ENCODE data around the gene LRP8. TPM values are rescaled to one million over a fixed set of nuclear protein-coding genes. Genes with fewer than 3 reads are reported as not detected.

The LRP8 gene
- total RNA-seq, 1 donor from 2014 or later: 7.1 TPM

DNA sequence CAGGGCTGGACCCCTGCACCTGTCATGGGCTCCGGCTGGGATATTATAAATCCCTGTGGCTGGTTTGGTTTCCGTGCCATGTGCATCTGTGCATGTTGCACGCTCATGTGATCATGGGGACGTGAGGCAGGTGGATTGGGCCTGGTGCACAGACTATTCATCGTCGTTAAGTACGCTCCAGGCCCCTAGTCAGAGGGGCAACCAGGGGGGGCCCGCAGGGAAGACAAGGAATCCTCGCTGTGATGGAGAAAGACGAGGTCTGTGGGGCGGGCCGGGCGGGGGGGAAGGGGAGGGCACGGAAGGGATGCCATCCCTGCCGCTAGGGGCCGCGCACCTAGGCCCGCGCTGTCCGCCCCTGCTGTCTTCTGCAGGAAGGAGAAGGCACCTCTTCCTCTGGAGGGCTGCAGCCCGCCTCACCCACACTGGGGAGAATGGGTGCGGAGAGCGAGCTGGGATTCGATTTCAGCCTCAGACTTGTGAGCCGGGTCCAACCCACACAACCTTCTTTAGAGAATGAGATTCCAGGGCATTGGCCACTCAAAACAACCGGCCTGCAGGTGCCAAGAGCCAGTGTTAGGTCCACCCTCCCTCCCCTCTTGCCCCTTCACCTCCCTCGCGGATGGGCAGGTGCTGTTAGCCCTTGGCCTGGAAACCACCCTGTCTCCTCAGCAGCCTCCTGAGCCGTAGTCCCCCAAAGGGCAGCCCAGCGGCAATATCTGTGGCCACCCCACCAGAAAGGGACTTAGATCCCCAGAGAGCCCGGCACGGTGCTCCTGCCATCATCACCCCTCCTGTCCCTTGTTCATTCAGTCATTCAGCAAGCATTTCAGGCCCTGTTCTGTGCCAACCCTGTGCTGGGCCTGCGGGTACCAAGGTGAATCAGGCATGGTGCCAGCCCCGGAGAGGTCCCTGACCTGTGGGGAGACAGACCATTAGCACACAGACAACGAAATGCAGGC, 950 bp upstream of the LRP8 start:
- no peak overlapping the region for H3K27ac Mint-ChIP-seq (ENCODE audit: unreplicated experiment)
- H3K36me3 Mint-ChIP-seq (ENCODE audit: low read depth): peaks cover 2% of the 10 kb centered on the region
- no peaks in the 10 kb centered on the region for H3K27me3 Mint-ChIP-seq (ENCODE audit: low read depth)
- DNase-seq (ENCODE audit: low spot score): peak; percentile 84
- H3K4me3 Mint-ChIP-seq (ENCODE audit: unreplicated experiment): peak overlapping the region; percentile 83
- TF ChIP-seq, protein P1, sequence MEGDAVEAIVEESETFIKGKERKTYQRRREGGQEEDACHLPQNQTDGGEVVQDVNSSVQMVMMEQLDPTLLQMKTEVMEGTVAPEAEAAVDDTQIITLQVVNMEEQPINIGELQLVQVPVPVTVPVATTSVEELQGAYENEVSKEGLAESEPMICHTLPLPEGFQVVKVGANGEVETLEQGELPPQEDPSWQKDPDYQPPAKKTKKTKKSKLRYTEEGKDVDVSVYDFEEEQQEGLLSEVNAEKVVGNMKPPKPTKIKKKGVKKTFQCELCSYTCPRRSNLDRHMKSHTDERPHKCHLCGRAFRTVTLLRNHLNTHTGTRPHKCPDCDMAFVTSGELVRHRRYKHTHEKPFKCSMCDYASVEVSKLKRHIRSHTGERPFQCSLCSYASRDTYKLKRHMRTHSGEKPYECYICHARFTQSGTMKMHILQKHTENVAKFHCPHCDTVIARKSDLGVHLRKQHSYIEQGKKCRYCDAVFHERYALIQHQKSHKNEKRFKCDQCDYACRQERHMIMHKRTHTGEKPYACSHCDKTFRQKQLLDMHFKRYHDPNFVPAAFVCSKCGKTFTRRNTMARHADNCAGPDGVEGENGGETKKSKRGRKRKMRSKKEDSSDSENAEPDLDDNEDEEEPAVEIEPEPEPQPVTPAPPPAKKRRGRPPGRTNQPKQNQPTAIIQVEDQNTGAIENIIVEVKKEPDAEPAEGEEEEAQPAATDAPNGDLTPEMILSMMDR (IDR thresholded peaks at IDR 0.05): peak; percentile 47
- no peaks in the 10 kb centered on the region for H3K9me3 Mint-ChIP-seq (ENCODE audit: low read depth)
- H3K4me1 Mint-ChIP-seq (ENCODE audit: low read depth): peaks cover 14% of the 10 kb centered on the region

GRCh38 chr1:53327182-53327913, 522 bp downstream of the LRP8 start:
- Mint-ChIP-seq H3K4me3 (ENCODE audit: unreplicated experiment) (peak overlapping the region; percentile 86), H3K36me3 (ENCODE audit: low read depth) (peaks cover 4% of the 10 kb centered on the region), H3K27ac (ENCODE audit: unreplicated experiment) (peak overlapping the region; percentile 76), H3K27me3 (ENCODE audit: low read depth) (no peaks in the 10 kb centered on the region), H3K4me1 (ENCODE audit: low read depth) (peaks cover 14% of the 10 kb centered on the region), H3K9me3 (ENCODE audit: low read depth) (no peaks in the 10 kb centered on the region)
- TF ChIP-seq, protein P1 (IDR thresholded peaks at IDR 0.05): no peak
- peak; percentile 86 for DNase-seq (ENCODE audit: low spot score)

- Mint-ChIP-seq H3K9me3 (ENCODE audit: low read depth) (no peaks in the 10 kb centered on the region), H3K27ac (ENCODE audit: unreplicated experiment) (peak overlapping the region; percentile 76), H3K4me1 (ENCODE audit: low read depth) (peaks cover 14% of the 10 kb centered on the region), H3K27me3 (ENCODE audit: low read depth) (no peaks in the 10 kb centered on the region), H3K4me3 (ENCODE audit: unreplicated experiment) (peak overlapping the region; percentile 86), H3K36me3 (ENCODE audit: low read depth) (peaks cover 7% of the 10 kb centered on the region)
- peak; percentile 81 for DNase-seq (ENCODE audit: low spot score)
- TF ChIP-seq, protein P1 (IDR thresholded peaks at IDR 0.05): no peak
Observed at GRCh38 chr1:53326598-53327181, 1.2 kb downstream of the LRP8 start.

DNA sequence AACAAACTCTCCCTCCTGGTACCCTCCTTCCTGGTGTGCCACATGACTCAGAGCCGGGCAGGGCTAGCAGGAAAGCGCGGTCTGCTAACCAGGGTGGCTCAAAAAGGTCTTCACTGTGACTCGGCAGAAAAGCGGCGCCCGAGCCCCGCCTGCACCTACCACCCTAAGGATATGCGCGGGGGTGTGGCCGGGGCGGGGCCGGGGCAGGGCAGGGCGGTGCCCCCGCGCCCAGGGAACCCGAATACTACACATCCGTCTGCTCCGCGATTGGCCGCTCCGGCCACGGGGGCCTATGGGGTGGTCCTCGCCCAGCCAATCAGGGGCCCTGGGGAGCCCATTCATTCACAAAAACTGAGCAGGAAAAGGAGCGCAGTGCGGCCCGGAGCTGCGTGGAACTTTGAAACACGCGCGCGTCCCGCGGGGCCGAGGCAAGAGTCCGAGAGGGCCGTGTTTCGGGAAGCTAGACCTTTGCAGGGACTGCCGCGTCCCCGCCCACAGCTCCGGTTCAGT, 1.7 kb downstream of the LRP8 start:
- peak; percentile 94 for DNase-seq (ENCODE audit: low spot score)
- TF ChIP-seq, protein P1 (IDR thresholded peaks at IDR 0.05): no peak
- peak overlapping the region; percentile 86 for H3K4me3 Mint-ChIP-seq (ENCODE audit: unreplicated experiment)
- H3K9me3 Mint-ChIP-seq (ENCODE audit: low read depth): no peaks in the 10 kb centered on the region
- no peaks in the 10 kb centered on the region for H3K27me3 Mint-ChIP-seq (ENCODE audit: low read depth)
- peaks cover 14% of the 10 kb centered on the region for H3K4me1 Mint-ChIP-seq (ENCODE audit: low read depth)
- peaks cover 7% of the 10 kb centered on the region for H3K36me3 Mint-ChIP-seq (ENCODE audit: low read depth)
- H3K27ac Mint-ChIP-seq (ENCODE audit: unreplicated experiment): peak overlapping the region; percentile 90

All from chondrocyte (in vitro differentiated cells).